GM18951 (cell line): ENCODE data around the gene ZNF256.

Source experiments
- POLR2A ChIP-seq: IDR thresholded peaks from 4 replicates; pipeline ENCODE4 v1.6.1; 2011; ENCODE audit warnings: mild to moderate bottlenecking; ENCODE audit not compliant: insufficient read length, insufficient read depth; ENCODE audit errors: extremely low read depth
- in situ Hi-C: fragments of 300-500 bp; cut with MboI; formaldehyde crosslinking; loops from one replicate; pipeline ENCODE4 v1.12.0; 2022; ENCODE audit warnings: low sequenced_read_pairs, mixed read lengths, inconsistent platforms; ENCODE audit not compliant: unreplicated experiment

The ZNF256 gene

DNA sequence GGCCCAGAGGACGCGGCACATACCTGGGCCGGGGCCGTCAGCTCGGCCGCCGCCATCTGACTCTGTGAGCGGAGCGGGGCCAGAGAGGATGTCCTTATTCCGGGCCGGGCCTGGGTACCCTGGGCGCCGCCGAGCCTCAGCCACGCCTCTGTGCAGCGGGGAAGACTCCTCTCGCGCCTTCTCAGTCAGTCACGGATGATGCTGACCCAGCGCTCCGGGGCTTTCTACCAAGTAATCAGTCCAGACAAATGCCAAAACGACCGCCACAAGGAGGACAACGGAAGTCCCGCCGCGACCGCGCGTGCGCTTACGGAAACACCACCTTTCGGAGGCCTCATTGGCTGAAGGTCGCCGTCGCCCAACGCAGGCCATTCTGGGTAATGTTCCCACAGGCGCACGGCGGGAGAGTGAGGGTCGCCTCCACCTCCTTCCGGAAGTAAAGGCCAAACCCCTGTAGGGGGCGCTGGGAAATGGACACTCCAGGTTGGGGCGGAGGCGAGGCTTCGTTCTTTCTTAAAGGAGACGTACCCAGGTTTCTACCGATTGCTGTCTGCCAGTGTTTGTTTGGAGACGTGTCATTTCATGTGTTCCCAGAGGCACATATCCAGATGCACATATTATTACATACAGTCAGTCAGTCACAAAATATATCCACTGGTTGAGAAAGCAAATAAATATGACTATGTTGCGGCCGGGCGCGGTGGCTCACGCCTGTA lies at the start of gene ZNF256:
ZNF256 (minus strand) TSS at position 288 of the 716 bp plus-strand sequence; CDS start at position 56, 232 bp downstream.
- in situ Hi-C loops: no loop called here

GRCh38 chr19:57992841-57993240 lies 45.3 kb upstream of the ZNF256 start:
- TF ChIP-seq POLR2A: no peak
- in situ Hi-C loops: no loop called here

More for the DNA sequence above, at the start of gene ZNF256:
- TF ChIP-seq POLR2A: peak; percentile 63

DNA sequence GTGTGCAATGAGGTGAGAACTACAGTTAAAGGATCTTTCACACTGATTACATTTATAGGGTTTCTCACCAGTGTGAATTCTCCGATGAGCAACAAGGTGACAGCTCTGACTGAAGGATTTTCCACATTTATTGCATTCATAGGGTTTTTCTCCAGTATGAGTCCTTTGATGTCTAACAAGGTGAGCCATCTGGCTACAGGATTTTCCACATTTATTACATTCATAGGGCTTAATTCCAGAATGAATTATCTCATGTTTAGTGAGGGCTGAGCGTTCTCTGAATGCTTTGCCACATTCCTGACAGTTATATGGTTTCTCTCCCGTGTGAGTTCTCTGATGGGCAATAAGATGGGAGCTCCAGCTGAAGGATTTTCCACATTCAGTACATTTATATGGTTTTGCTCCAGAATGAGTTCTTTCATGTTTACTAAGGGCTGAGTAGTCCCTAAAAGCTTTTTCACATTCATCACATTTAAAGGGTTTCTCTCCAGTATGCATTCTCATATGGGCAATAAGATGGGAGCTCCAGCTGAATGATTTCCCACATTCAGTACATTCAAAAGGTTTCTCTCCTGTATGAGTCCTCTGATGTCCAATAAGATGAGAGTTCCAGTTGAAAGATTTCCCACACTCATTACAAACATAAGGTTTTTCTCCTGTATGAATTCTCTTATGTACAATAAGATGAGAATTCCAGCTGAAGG lies 31.2 kb upstream of the ZNF256 start:
- no peak for TF ChIP-seq POLR2A
- in situ Hi-C loops: no loop called here

- in situ Hi-C loops: no loop called here
- no peak for TF ChIP-seq POLR2A
Measured at GRCh38 chr19:57974434-57974833, 26.9 kb upstream of the ZNF256 start, which contains the start of gene C19orf18. TSS of gene C19orf18 (minus strand) at chr19:57974534. CDS start at chr19:57974432, 102 bp downstream.

GRCh38 chr19:57964761-57965160 lies 17.3 kb upstream of the ZNF256 start:
- no peak for TF ChIP-seq POLR2A
- in situ Hi-C loops: no loop called here

GRCh38 chr19:57961785-57962184 lies 14.3 kb upstream of the ZNF256 start:
- TF ChIP-seq POLR2A: no peak
- in situ Hi-C loops: no loop called here

GRCh38 chr19:57954996-57955395 lies 7.5 kb upstream of the ZNF256 start:
- in situ Hi-C loops: no loop called here
- no peak for TF ChIP-seq POLR2A

- in situ Hi-C loops: no loop called here
- no peak for TF ChIP-seq POLR2A
Measured at GRCh38 chr19:57949702-57950101, 2.2 kb upstream of the ZNF256 start.

DNA sequence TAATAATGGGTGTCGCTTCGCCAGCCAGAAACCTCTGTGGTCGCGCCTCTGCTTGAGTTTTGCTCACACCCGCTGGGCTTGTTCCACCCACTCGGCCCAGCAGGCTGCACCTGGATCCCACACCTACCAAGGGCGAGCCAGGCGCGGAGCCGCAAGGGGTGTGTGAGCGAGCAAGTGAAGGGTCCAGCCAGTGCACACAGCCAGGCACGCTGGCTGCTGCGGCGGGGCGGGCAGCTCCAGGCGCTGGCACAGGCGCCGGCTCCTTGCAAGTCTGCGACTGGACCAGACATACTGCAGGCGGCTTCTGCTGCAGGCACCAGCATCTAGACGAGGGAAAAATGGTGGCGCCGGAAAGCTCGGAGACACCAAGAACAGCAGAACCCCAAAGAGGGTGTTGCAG lies 1.8 kb upstream of the ZNF256 start:
- no peak for TF ChIP-seq POLR2A
- in situ Hi-C loops: no loop called here

GRCh38 chr19:57947088-57947418 lies 453 bp downstream of the ZNF256 start:
- in situ Hi-C loops: no loop called here
- TF ChIP-seq POLR2A: no peak

DNA sequence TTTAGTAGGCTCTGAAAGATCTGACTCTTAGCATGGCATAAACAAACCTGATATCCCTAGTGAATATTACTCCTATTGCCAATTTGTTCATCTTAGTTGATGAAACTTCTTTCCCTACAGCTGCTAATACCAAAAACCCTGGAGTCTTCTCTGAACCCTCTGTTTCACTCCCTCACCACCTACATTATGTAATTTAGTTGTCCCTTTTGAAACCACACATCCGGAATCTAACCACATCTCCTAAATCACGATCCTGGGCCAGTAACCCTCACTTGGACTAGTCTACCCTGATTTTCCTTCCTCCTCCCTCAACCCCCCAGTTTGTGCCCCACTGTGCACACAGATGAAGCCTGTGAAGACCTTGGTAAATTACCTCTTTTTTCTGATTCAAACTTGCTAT lies 1.2 kb downstream of the ZNF256 start:
- TF ChIP-seq POLR2A: no peak
- in situ Hi-C loops: no loop called here

GRCh38 chr19:57941593-57941992 lies 5.9 kb downstream of the ZNF256 start:
- TF ChIP-seq POLR2A: no peak
- in situ Hi-C loops: no loop called here

DNA sequence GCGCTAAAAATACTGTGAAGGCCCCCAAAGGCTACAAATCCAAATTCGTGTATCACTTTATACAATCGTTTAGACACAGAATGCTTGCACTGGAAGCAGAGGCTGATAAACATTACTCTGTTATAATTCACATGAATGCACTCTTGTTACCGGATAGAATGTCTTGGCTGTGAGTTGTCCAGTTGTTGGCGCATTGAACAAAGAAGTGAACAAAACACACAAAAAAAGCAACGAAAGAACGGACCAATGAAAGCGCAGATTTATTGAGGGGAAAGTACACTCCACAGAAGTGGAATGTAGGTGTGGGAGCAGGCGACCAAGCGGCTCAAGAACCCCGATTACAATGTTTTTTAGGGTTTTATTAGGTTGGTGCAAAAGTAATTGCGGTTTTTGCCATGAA lies 11.8 kb downstream of the ZNF256 start:
- in situ Hi-C loops: no loop called here
- no peak for TF ChIP-seq POLR2A
